Heart left ventricle (tissue), 13 donors: ENCODE results near the gene LTBP4.

Experiments
- CTCF ChIP-seq, 12 donors: fragments of 200-600 bp; sonication (generic) in 4 of 12; IDR thresholded peaks; one replicate each; pipeline versions ENCODE4 v1.5.0 to v1.8.0; 2018 to 2022; ENCODE audit warnings: antibody characterized with exemption in 12 of 12, mild to moderate bottlenecking in 5 of 12
- POLR2A ChIP-seq, 2 donors: fragments of 450-650 bp; IDR thresholded peaks; one replicate each; pipeline ENCODE4 v1.6.1; 2017; ENCODE audit warnings: antibody characterized with exemption in 2 of 2, mild to moderate bottlenecking in 2 of 2, moderate library complexity in 2 of 2
- donor health status: ischemic (EF 13 %, LVEDD 7.1; RV severe dilation, severe dysfunction).
- donor health status: DM: no; HTN: yes; CAD: no.
- donor health status: DM: no; HTN: no; CAD: no.
- donor health status: ischemic (EF 25% LVEDD 6.9; RV normal size, moderate dysfunction).
- donor health status: ischemic (EF 25% LVEDD 5.7; RV mildly dilated, moderate dysfunction).
- donor health status: ischemic (EF 35%, LVEDD 5.7; RV mildly dilated, moderate dysfunction).
- donor health status: nonischemic (EF 11% LVEDD 7.7; RV severe dilation, severe dysfunction).
- donor health status: DM: yes; HTN: yes; CAD: no.
- donor health status: PGD.
- donor health status: ischemic (EF 29% LVEDD 5.4; RV normal size, mild dysfunction).
- donor health status: nonischemic (EF 23%, LVEDD 6.1; RV moderate dilation, normal function).

- TF ChIP-seq CTCF (IDR thresholded peaks at IDR 0.05) (no peak), POLR2A (IDR thresholded peaks at IDR 0.05) (no peak)
Measured at GRCh38 chr19:40575326-40575725, 25.8 kb upstream of the LTBP4 start.
